WTC11 (cell line): ENCODE data around the gene SLC25A48. TPM values are rescaled to one million over a fixed set of nuclear protein-coding genes. Genes with fewer than 3 reads are reported as not detected.

Experiments used
- ATAC-seq: fragments of 200-7000 bp; cut with Tn5 transposase; 2 replicates; pipeline ENCODE4 v1.10.0; 2021; ENCODE audit warnings: mild to moderate bottlenecking, moderate library complexity
- CTCF ChIA-PET: fragments of 300-600 bp; sonication (Branson Sonifier 250); formaldehyde crosslinking; loops from one replicate; lab custom pipeline; 2021; ENCODE audit warnings: antibody characterized with exemption; lab: Charles Lee
- POLR2A ChIA-PET: fragments of 350-600 bp; sonication (Branson Sonifier 250); formaldehyde crosslinking; loops from one replicate; lab custom pipeline; 2021; ENCODE audit warnings: antibody characterized with exemption; lab: Charles Lee
- DNase-seq: peaks from one replicate; pipeline ENCODE4 v3.0.0; 2021; ENCODE audit warnings: low spot score
- H3K27ac Mint-ChIP-seq: 2 replicates; pipeline ENCODE4 v1.8.0; 2021; ENCODE audit warnings: mixed read lengths
- H3K27me3 Mint-ChIP-seq: 2 replicates; pipeline ENCODE4 v1.8.0; 2021; ENCODE audit warnings: low read depth, mild to moderate bottlenecking, moderate library complexity, mixed read lengths
- H3K36me3 Mint-ChIP-seq: 2 replicates; pipeline ENCODE4 v1.8.0; 2021; ENCODE audit warnings: mixed read lengths
- H3K4me1 Mint-ChIP-seq: 2 replicates; pipeline ENCODE4 v1.8.0; 2022; ENCODE audit warnings: mixed read lengths
- H3K4me3 Mint-ChIP-seq: 2 replicates; pipeline ENCODE4 v1.8.0; 2021; ENCODE audit warnings: mild to moderate bottlenecking, moderate library complexity, mixed read lengths
- H3K9me3 Mint-ChIP-seq: 2 replicates; pipeline ENCODE4 v1.8.0; 2021; ENCODE audit warnings: mixed read lengths
- ATF1 ChIP-seq: sonication (generic); formaldehyde crosslinking; IDR thresholded peaks from 2 replicates; pipeline ENCODE4 v1.8.1; 2023; ENCODE audit warnings: mild to moderate bottlenecking, moderate library complexity, missing genetic modification reagents
- CBFB ChIP-seq: sonication (generic); formaldehyde crosslinking; IDR thresholded peaks from 2 replicates; pipeline ENCODE4 v1.8.1; 2022; ENCODE audit warnings: mild to moderate bottlenecking, low read depth, missing genetic modification reagents
- CTCF ChIP-seq: fragments of 200-600 bp; IDR thresholded peaks from 2 replicates; pipeline ENCODE4 v1.8.0; 2022; ENCODE audit warnings: antibody characterized with exemption
- E2F1 ChIP-seq: sonication (generic); formaldehyde crosslinking; IDR thresholded peaks from 2 replicates; pipeline ENCODE4 v1.8.0; 2022; ENCODE audit warnings: mild to moderate bottlenecking, missing genetic modification reagents
- ELF4 ChIP-seq: sonication (generic); formaldehyde crosslinking; IDR thresholded peaks from 2 replicates; pipeline ENCODE4 v1.8.1; 2022; ENCODE audit warnings: low read depth, mild to moderate bottlenecking, moderate library complexity, missing genetic modification reagents
- GABPB1 ChIP-seq: sonication (generic); formaldehyde crosslinking; IDR thresholded peaks from 2 replicates; pipeline ENCODE4 v1.8.1; 2023; ENCODE audit warnings: mild to moderate bottlenecking, missing genetic modification reagents
- KAT7 ChIP-seq: sonication (generic); formaldehyde crosslinking; IDR thresholded peaks from 2 replicates; pipeline ENCODE4 v1.8.1; 2023; ENCODE audit warnings: missing genetic modification reagents, mild to moderate bottlenecking, borderline replicate concordance
- MLX ChIP-seq: sonication (generic); formaldehyde crosslinking; IDR thresholded peaks from 2 replicates; pipeline ENCODE4 v1.8.1; 2023; ENCODE audit warnings: mild to moderate bottlenecking, missing genetic modification reagents, moderate library complexity
- NR2C2 ChIP-seq: sonication (generic); formaldehyde crosslinking; IDR thresholded peaks from 2 replicates; pipeline ENCODE4 v1.8.0; 2022; ENCODE audit warnings: mild to moderate bottlenecking, missing genetic modification reagents
- NR3C1 ChIP-seq: sonication (generic); formaldehyde crosslinking; conservative IDR thresholded peaks from 2 replicates; pipeline ENCODE4 v1.8.1; 2023; ENCODE audit warnings: low read depth, mild to moderate bottlenecking, missing genetic modification reagents
- STAT6 ChIP-seq: sonication (generic); formaldehyde crosslinking; conservative IDR thresholded peaks from 2 replicates; pipeline ENCODE4 v1.8.1; 2023; ENCODE audit warnings: mild to moderate bottlenecking, low read depth, missing genetic modification reagents, moderate library complexity
- TEAD1 ChIP-seq: sonication (generic); formaldehyde crosslinking; IDR thresholded peaks from 2 replicates; pipeline ENCODE4 v1.8.0; 2022; ENCODE audit warnings: mild to moderate bottlenecking, missing genetic modification reagents
- TEAD4 ChIP-seq: sonication (generic); formaldehyde crosslinking; IDR thresholded peaks from 2 replicates; pipeline ENCODE4 v1.8.0; 2022; ENCODE audit warnings: mild to moderate bottlenecking, missing genetic modification reagents
- TP53 ChIP-seq: sonication (generic); formaldehyde crosslinking; IDR thresholded peaks from 2 replicates; pipeline ENCODE4 v1.8.1; 2023; ENCODE audit warnings: mild to moderate bottlenecking, missing genetic modification reagents
- ZMAT4 ChIP-seq: fragments of 250-450 bp; sonication (Bioruptor Pico); IDR thresholded peaks from 2 replicates; pipeline ENCODE4 v1.9.0; 2021; ENCODE audit warnings: mild to moderate bottlenecking
- ZNF121 ChIP-seq: sonication (generic); formaldehyde crosslinking; IDR thresholded peaks from 2 replicates; pipeline ENCODE4 v1.8.0; 2023; ENCODE audit warnings: missing genetic modification reagents
- ZNF416 ChIP-seq: fragments of 250-450 bp; sonication (Bioruptor Pico); IDR thresholded peaks from 2 replicates; pipeline ENCODE4 v1.9.0; 2021; ENCODE audit warnings: mild to moderate bottlenecking, inconsistent platforms
- ZSCAN18 ChIP-seq: fragments of 250-450 bp; sonication (Bioruptor Pico); IDR thresholded peaks from 2 replicates; pipeline ENCODE4 v2.1.2; 2022; ENCODE audit warnings: mild to moderate bottlenecking, moderate library complexity
- total RNA-seq: library from RNA; stranded (reverse); gene quantifications from 3 replicates; pipeline ENCODE4 v1.2.3, GENCODE V29; 2021

The SLC25A48 gene
- total RNA-seq, 1 experiment from 2014 or later: 1.1 TPM

- TF ChIP-seq CTCF: no peak
- TF ChIP-seq CBFB (CRISPR knock-in tag): no peak
- no peak for TF ChIP-seq ZSCAN18
- TF ChIP-seq ELF4 (CRISPR knock-in tag): no peak
Measured at GRCh38 chr5:135866016-135866415, 31.6 kb downstream of the SLC25A48 start (continued).

GRCh38 chr5:135867599-135867998 lies 33.1 kb downstream of the SLC25A48 start:
- no peak for TF ChIP-seq E2F1 (CRISPR knock-in tag)
- TF ChIP-seq ZNF121 (CRISPR knock-in tag): no peak
- TF ChIP-seq ZNF416 (CRISPR knock-in tag): no peak
- TF ChIP-seq ZSCAN18: no peak
- no peak for TF ChIP-seq NR2C2 (CRISPR knock-in tag)
- TF ChIP-seq TEAD1 (CRISPR knock-in tag): no peak
- TF ChIP-seq ZMAT4 (CRISPR knock-in tag): no peak
- TF ChIP-seq TP53 (CRISPR knock-in tag): no peak
- no peak for TF ChIP-seq STAT6 (CRISPR knock-in tag)
- TF ChIP-seq GABPB1: no peak
- no peak for TF ChIP-seq KAT7 (CRISPR knock-in tag)
- no peak for TF ChIP-seq TEAD4 (CRISPR knock-in tag)
- H3K27me3 Mint-ChIP-seq: peaks cover 3% of the 10 kb centered on the region; the same call in 1 of the 2 replicates
- H3K9me3 Mint-ChIP-seq: no peaks in the 10 kb centered on the region
- H3K4me1 Mint-ChIP-seq: no peaks in the 10 kb centered on the region
- ATAC-seq (no peak), DNase-seq (no peak)
- H3K27ac Mint-ChIP-seq: no peak overlapping the region
- ChIA-PET POLR2A (no interaction called here), CTCF (no interaction called here)
- no peak overlapping the region for H3K4me3 Mint-ChIP-seq
- H3K36me3 Mint-ChIP-seq: no peaks in the 10 kb centered on the region

GRCh38 chr5:135868681-135869080 lies 34.2 kb downstream of the SLC25A48 start:
- TF ChIP-seq ATF1: no peak
- TF ChIP-seq ZNF121 (CRISPR knock-in tag): no peak
- no peak for TF ChIP-seq NR3C1
- TF ChIP-seq MLX: no peak
- ATAC-seq (no peak), DNase-seq (no peak)
- Mint-ChIP-seq H3K27me3 (peaks cover 3% of the 10 kb centered on the region; the same call in 1 of the 2 replicates), H3K27ac (no peak overlapping the region), H3K4me1 (no peaks in the 10 kb centered on the region), H3K9me3 (no peaks in the 10 kb centered on the region), H3K36me3 (no peaks in the 10 kb centered on the region), H3K4me3 (no peak overlapping the region)
- ChIA-PET CTCF (interaction anchor here (1.3 to 1.5 kb wide), 2 partner anchors 11 to 34 kb away, joined by 6 to 7 read pairs; partner anchors contain the start of gene SLC25A48), POLR2A (no interaction called here)
